H1 (cell line): ENCODE data around the gene NXPH3. TPM values are rescaled to one million over a fixed set of nuclear protein-coding genes. Genes with fewer than 3 reads are reported as not detected.

Source experiments
- PHF8 ChIP-seq: fragments of 200-600 bp; sonication (generic); conservative IDR thresholded peaks from 2 replicates; pipeline ENCODE4 v1.7.1; 2012; ENCODE audit warnings: low read depth, mild to moderate bottlenecking, inconsistent platforms, low read length, moderate library complexity
- polyA plus RNA-seq, 7 experiments: library from polyadenylated mRNA; depleted of rRNA in 3 of 7; stranded (reverse) in 5 of 7; unstranded in 2 of 7; fragments of >200 nt in 5 of 7; fragments of 200-250 nt in 2 of 7; gene quantifications; 1 replicate in 5 of 7; 2 replicates in 1 of 7; 4 replicates in 1 of 7; pipeline versions ENCODE4 v1.2.1 to v1.2.3, GENCODE V29; 2011 to 2013; ENCODE audit warnings: missing spikeins in 2 of 7, mixed read lengths in 2 of 7
- total RNA-seq: library from RNA; stranded (reverse); fragmentation: NEBNext Ultra II Directional; extraction: Animal tissue kit (Norgen Biotek cat#: 25700); gene quantifications from 2 replicates; pipeline ENCODE4 v1.2.1, GENCODE V29; 2021

NXPH3 gene
- total and polyA plus RNA-seq, 2 of the 8 experiments (the other 6 are each of a cell fraction or from before 2014, with no cell fraction given) = 2.5 to 3.7 TPM

DNA sequence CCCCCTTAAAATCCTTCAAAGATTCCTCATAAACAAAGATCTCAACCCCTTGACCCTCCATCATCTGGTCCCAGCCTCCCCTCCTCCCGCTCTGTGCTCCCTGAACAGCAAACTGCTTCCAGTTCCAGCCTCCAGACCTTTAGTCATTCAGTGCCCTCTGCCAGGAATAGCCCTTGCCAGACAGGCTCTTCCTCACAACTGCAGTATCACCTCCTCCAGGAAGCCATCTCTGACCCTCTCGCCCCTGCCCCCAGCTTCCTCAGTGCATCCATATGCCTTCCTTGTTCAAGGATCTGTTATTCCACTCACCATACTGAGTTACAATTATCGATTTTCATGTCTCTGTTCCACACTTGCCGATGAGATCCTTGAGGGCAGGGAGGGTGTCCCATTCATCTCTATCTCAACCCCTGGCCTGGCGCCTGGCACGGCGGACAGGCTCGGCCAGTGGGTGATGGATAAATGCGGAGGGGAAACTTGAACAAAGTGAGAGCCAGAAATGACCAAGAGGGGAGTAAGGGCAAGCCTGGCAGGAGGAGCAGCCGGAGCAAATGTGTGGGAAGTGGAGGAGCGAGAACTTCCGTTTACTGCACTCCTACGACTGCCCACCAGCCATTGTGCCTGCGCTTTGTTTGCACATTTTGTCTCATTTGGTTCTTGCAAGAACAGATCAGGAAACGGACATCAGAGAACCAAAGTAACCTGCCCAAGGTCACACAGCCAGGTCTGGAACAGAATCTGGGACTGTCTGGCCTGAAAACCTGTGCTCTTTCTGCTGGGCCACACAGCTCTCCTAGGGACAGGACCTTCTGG, 2.0 kb upstream of the NXPH3 start (continued):
- TF ChIP-seq PHF8 = no peak
